ENCODE data around the gene EDN2. TPM values are rescaled to one million over a fixed set of nuclear protein-coding genes. Genes with fewer than 3 reads are reported as not detected.

Gene EDN2
- total RNA-seq, result not detected in 2 replicates
- total RNA-seq (2013), result not detected
- polyA plus RNA-seq, result 0.17 TPM in 1 of 2 replicates, not detected in the other
- not detected in 2 replicates for polyA minus RNA-seq

GRCh38 chr1:41484402-41485241 lies at the start of gene EDN2:
Gene EDN2 (minus strand): TSS chr1:41484683. CDS start chr1:41484601, 82 bp downstream.
- Histone ChIP-seq H3K9me3 (ENCODE audit: control extremely low read depth in 1 of 3, control insufficient read depth in 2 of 3, insufficient read depth in 1 of 3, low read length in 2 of 3) (no peaks in the 10 kb centered on the region), H3K79me2 (ENCODE audit: control insufficient read depth, insufficient read depth, low read length) (no peaks in the 10 kb centered on the region), H4K20me1 (ENCODE audit: control insufficient read depth, insufficient read depth, low read length, poor library complexity, severe bottlenecking) (no peaks in the 10 kb centered on the region), H3K4me1 (ENCODE audit: control insufficient read depth in 2 of 2, insufficient read depth in 2 of 2, low read length in 2 of 2) (no peaks in the 10 kb centered on the region), H3K4me3 (ENCODE audit: control extremely low read depth in 1 of 5, extremely low read depth in 1 of 5, insufficient read depth in 1 of 5, low read depth in 2 of 5, low read length in 4 of 5) (no peak within 1 kb of the TSS), H3K27ac (ENCODE audit: low read length in 2 of 2) (no peak within 1 kb of the TSS), H2AFZ (ENCODE audit: insufficient read depth, low read depth, low read length, poor library complexity, severe bottlenecking) (no peak within 1 kb of the TSS), H3K9ac (ENCODE audit: low read length) (no peak within 1 kb of the TSS), H3K36me3 (replicated peaks in 1 of 2; ENCODE audit: control extremely low read depth in 1 of 2, control insufficient read depth in 1 of 2, extremely low read depth in 1 of 2, insufficient read depth in 2 of 2, low read length in 1 of 2) (no peaks in the 10 kb centered on the region), H3K4me2 (replicated peaks; ENCODE audit: low read depth, low read length, poor library complexity, severe bottlenecking) (no peak within 1 kb of the TSS), H3K27me3 (replicated peaks in 1 of 4; ENCODE audit: control extremely low read depth in 1 of 4, control insufficient read depth in 3 of 4, insufficient read depth in 4 of 4, low read length in 3 of 4) (peaks cover 0 to 23% (median 1%) of the 10 kb centered on the region in 4 experiments)
- ChIA-PET CTCF (no interaction called here), POLR2A (no interaction called here)
- no peaks in the 10 kb centered on the region for H3K9me3 Mint-ChIP-seq (ENCODE audit: insufficient read depth)
- intact Hi-C loops (cut with micrococcal nuclease), result no loop called here
- 72% methylated on average over 21 of the region's 27 CpGs for WGBS (ENCODE audit: insufficient coverage)
- DNase-seq (no peak), ATAC-seq (ENCODE audit: low read depth) (no peak)
- H3K27me3 Mint-ChIP-seq, result peaks cover 29% of the 10 kb centered on the region
- no peak within 1 kb of the TSS for H3K27ac Mint-ChIP-seq
- H3K4me1 Mint-ChIP-seq, result peaks cover 6% of the 10 kb centered on the region
- no peak for TF ChIP-seq EZH2 (IDR thresholded peaks at IDR 0.05; ENCODE audit: borderline replicate concordance, insufficient read depth, low read depth, low read length, poor library complexity, severe bottlenecking)
- TF ChIP-seq CTCF (IDR thresholded peaks at IDR 0.05), result no peak
- no peak within 1 kb of the TSS for H3K4me3 Mint-ChIP-seq

GRCh38 chr1:41533731-41534080 lies 49.2 kb upstream of the EDN2 start:
- ChIA-PET CTCF (interaction anchor here (1.2 to 1.4 kb wide), 2 partner anchors 17 to 18 kb away, joined by 3 to 4 read pairs; no protein-coding TSS in a partner anchor), POLR2A (no interaction called here)
- WGBS (ENCODE audit: insufficient coverage), result 93% methylated on average over 5 of the region's 5 CpGs
- peaks cover 22 to 28% of the 10 kb centered on the region in 2 donors for H3K4me1 ChIP-seq (ENCODE audit: control insufficient read depth in 2 of 2, insufficient read depth in 2 of 2, low read length in 2 of 2)
- H3K4me1 Mint-ChIP-seq, result peaks cover 34% of the 10 kb centered on the region
- H3K36me3 ChIP-seq (replicated peaks in 1 of 2; ENCODE audit: control extremely low read depth in 1 of 2, control insufficient read depth in 1 of 2, extremely low read depth in 1 of 2, insufficient read depth in 2 of 2, low read length in 1 of 2), result no peaks in the 10 kb centered on the region
- no peaks in the 10 kb centered on the region for H3K27me3 Mint-ChIP-seq
- H3K4me2 ChIP-seq (replicated peaks; ENCODE audit: low read depth, low read length, poor library complexity, severe bottlenecking), result no peak overlapping the region
- H3K9me3 ChIP-seq (ENCODE audit: control extremely low read depth in 1 of 3, control insufficient read depth in 2 of 3, insufficient read depth in 1 of 3, low read length in 2 of 3), result no peaks in the 10 kb centered on the region
- intact Hi-C loops (cut with micrococcal nuclease), result no loop called here
- H2AFZ ChIP-seq (ENCODE audit: insufficient read depth, low read depth, low read length, poor library complexity, severe bottlenecking), result no peak overlapping the region
- no peak for DNase-seq
- H3K9me3 Mint-ChIP-seq (ENCODE audit: insufficient read depth), result no peaks in the 10 kb centered on the region
- no peaks in the 10 kb centered on the region for H4K20me1 ChIP-seq (ENCODE audit: control insufficient read depth, insufficient read depth, low read length, poor library complexity, severe bottlenecking)
- no peak overlapping the region for H3K4me3 ChIP-seq (ENCODE audit: control extremely low read depth in 1 of 5, extremely low read depth in 1 of 5, insufficient read depth in 1 of 5, low read depth in 2 of 5, low read length in 4 of 5)
- no peaks in the 10 kb centered on the region for H3K27me3 ChIP-seq (replicated peaks in 1 of 4; ENCODE audit: control extremely low read depth in 1 of 4, control insufficient read depth in 3 of 4, insufficient read depth in 4 of 4, low read length in 3 of 4)
- ATAC-seq (ENCODE audit: low read depth), result no peak
- no peak overlapping the region for H3K27ac ChIP-seq (ENCODE audit: low read length in 2 of 2)
- no peak overlapping the region for H3K9ac ChIP-seq (ENCODE audit: low read length)
- H3K27ac Mint-ChIP-seq, result no peak overlapping the region
- peaks cover 10% of the 10 kb centered on the region for H3K79me2 ChIP-seq (ENCODE audit: control insufficient read depth, insufficient read depth, low read length)
- H3K4me3 Mint-ChIP-seq, result no peak overlapping the region
- TF ChIP-seq CTCF (IDR thresholded peaks at IDR 0.05) (no peak), EZH2 (IDR thresholded peaks at IDR 0.05; ENCODE audit: borderline replicate concordance, insufficient read depth, low read depth, low read length, poor library complexity, severe bottlenecking) (no peak)

All from B cell (primary cell).